OCI-LY7 (cell line): ENCODE measurements around the gene CKLF.

ENCODE experiments used
- EZH2phosphoT487 ChIP-seq: fragments of 200-600 bp; sonication (generic); IDR thresholded peaks from 2 replicates; pipeline ENCODE4 v1.6.1; 2018; ENCODE audit warnings: low read depth, borderline replicate concordance, mild to moderate bottlenecking, mixed run types, antibody characterized with exemption, low read length, moderate library complexity, mixed read lengths
- TF ChIP-seq, protein P1 (sequence below): fragments of 200-600 bp; sonication (generic); conservative IDR thresholded peaks from 2 replicates; pipeline ENCODE4 v1.5.1; 2014; ENCODE audit warnings: mild to moderate bottlenecking, antibody characterized with exemption, low read length, moderate library complexity, mixed read lengths

DNA sequence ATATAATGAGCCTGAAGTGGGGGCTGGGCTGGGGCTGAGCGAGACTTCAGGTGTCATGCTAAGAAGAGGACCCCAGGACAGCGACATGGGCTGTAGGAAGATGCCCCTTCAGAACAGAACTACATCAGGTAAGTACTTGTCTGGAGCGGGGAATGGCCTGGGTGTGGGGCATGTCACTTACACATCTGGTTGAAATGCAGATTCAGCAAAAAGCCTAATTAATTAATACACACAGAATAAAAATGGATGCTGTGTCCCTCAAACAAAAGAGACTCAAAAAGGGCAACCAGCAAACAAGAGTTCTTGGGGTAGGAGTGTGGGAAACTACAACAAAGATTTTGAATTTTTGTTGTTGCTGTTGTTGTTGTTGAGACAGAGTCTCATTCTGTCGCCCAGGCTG lies 38.6 kb downstream of the CKLF start:
- TF ChIP-seq, protein P1, sequence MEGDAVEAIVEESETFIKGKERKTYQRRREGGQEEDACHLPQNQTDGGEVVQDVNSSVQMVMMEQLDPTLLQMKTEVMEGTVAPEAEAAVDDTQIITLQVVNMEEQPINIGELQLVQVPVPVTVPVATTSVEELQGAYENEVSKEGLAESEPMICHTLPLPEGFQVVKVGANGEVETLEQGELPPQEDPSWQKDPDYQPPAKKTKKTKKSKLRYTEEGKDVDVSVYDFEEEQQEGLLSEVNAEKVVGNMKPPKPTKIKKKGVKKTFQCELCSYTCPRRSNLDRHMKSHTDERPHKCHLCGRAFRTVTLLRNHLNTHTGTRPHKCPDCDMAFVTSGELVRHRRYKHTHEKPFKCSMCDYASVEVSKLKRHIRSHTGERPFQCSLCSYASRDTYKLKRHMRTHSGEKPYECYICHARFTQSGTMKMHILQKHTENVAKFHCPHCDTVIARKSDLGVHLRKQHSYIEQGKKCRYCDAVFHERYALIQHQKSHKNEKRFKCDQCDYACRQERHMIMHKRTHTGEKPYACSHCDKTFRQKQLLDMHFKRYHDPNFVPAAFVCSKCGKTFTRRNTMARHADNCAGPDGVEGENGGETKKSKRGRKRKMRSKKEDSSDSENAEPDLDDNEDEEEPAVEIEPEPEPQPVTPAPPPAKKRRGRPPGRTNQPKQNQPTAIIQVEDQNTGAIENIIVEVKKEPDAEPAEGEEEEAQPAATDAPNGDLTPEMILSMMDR = no peak
- no peak for TF ChIP-seq EZH2phosphoT487
